Gastrocnemius medialis (tissue), 4 donors: ENCODE results near the gene KRT83.

ENCODE experiments used
- CTCF ChIP-seq, 5 experiments: fragments of 450-650 bp in 3 of 5; fragments of 200-600 bp in 2 of 5; sonication (generic) in 2 of 5; IDR thresholded peaks in 4 of 5; conservative IDR thresholded peaks in 1 of 5; 1 replicate in 4 of 5; 2 replicates in 1 of 5; pipeline ENCODE4 v1.5.1; 2016 to 2019; ENCODE audit warnings: antibody characterized with exemption in 5 of 5, mild to moderate bottlenecking in 3 of 5, moderate library complexity in 3 of 5
- POLR2A ChIP-seq, 2 donors: fragments of 450-650 bp; IDR thresholded peaks; one replicate each; pipeline ENCODE4 v1.6.1; 2017; ENCODE audit warnings: antibody characterized with exemption in 2 of 2, mild to moderate bottlenecking in 2 of 2, moderate library complexity in 2 of 2

DNA sequence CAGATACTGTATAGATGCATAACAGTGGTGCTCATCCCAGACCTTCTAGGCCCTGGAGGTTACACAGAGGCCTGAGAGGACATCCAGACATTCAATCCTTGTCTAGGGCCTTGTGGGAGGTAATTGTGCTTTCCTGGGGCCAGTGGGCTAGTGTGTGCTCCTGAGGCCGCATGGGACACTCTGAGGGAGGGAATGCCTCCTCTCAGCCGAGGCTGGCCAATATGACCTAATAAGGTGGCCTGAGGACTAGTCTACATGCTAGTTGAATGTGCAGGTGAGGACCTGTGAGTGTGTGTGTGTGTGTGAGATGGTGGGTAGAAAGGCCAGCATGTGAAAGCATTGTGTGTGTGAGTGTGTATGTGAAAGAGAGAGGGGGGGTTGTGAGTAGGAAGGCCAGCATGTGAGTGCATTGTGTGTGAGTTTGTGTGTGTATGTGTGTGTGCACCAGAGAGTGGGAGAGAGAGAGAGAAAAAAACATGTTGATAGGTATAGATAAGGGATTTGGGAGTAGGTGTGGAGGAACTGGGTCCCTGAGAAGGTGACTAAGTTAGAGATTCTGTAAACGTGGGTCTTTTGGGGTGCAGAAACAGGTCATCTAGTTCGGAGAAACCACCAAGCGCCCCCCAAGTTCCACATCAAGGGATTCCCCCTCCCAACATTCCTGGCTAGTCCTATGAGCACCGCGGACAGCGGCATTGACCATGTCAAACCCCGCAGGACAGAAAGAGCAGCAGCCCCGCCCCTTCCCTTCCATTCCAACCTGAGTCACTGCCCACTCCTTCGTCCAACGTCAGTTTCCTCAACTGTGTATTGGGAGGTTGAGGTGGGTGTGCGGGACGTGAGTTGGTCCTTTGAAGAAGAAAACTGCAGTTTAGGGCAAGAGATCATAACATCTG is 20.2 kb downstream of the KRT83 start:
- TF ChIP-seq CTCF (IDR thresholded peaks at IDR 0.05 in 4 of 5, conservative IDR thresholded peaks at IDR 0.05 in 1 of 5) (no peak), POLR2A (IDR thresholded peaks at IDR 0.05) (no peak)
